K562 (cell line): ENCODE results near the gene TRPV5.

ENCODE experiments used
- CREB1 ChIP-seq, 2 experiments: sonication (generic) in 1 of 2; formaldehyde crosslinking in 1 of 2; IDR thresholded peaks; 2 replicates each; pipeline versions ENCODE4 v1.6.1 to v1.8.0; 2012 to 2022; ENCODE audit warnings: inconsistent platforms in 1 of 2, mild to moderate bottlenecking in 1 of 2, missing genetic modification reagents in 1 of 2, moderate library complexity in 1 of 2
- CTCF ChIP-seq, 3 experiments: IDR thresholded peaks in 2 of 3; conservative IDR thresholded peaks in 1 of 3; 2 replicates each; pipeline ENCODE4 v1.5.1; 2011 to 2012; ENCODE audit warnings: low read length in 3 of 3, mild to moderate bottlenecking in 3 of 3, control low read depth in 2 of 3, improper control_type of control experiment in 1 of 3, inconsistent platforms in 1 of 3, low read depth in 1 of 3, mixed read lengths in 1 of 3, moderate library complexity in 1 of 3; ENCODE audit not compliant: insufficient read depth in 2 of 3
- HDAC6 ChIP-seq: IDR thresholded peaks from 2 replicates; pipeline ENCODE4 v1.6.1; 2012; ENCODE audit warnings: low read depth, mild to moderate bottlenecking, control low read depth, inconsistent platforms, low read length, moderate library complexity
- MNT ChIP-seq, 2 experiments: fragments of 450-650 bp; conservative IDR thresholded peaks; 2 replicates each; pipeline ENCODE4 v1.6.1; 2017; ENCODE audit warnings: mild to moderate bottlenecking in 2 of 2, moderate library complexity in 2 of 2
- POLR2A ChIP-seq: fragments of 450-650 bp; conservative IDR thresholded peaks from 2 replicates; pipeline ENCODE4 v1.6.1; 2016
- SPI1 ChIP-seq: IDR thresholded peaks from 2 replicates; pipeline ENCODE4 v1.6.1; 2011; ENCODE audit warnings: low read depth, low read length, control low read depth, borderline replicate concordance
- ZNF274 ChIP-seq: IDR thresholded peaks from 2 replicates; pipeline ENCODE4 v1.6.1; 2011; ENCODE audit warnings: low read depth, mild to moderate bottlenecking, low read length, moderate library complexity, borderline replicate concordance

- TF ChIP-seq HDAC6 (no peak), SPI1 (no peak), CREB1 (IDR thresholded peaks at IDR 0.05) (no peak), CREB1 (CRISPR knock-in tag; IDR thresholded peaks at IDR 0.05) (no peak), ZNF274 (no peak), POLR2A (no peak), CTCF (IDR thresholded peaks at IDR 0.05 in 2 of 3, conservative IDR thresholded peaks at IDR 0.05 in 1 of 3; ENCODE audit: insufficient read depth in 2 of 3, low read depth in 1 of 3, low read length in 3 of 3) (no peak), MNT (conservative IDR thresholded peaks at IDR 0.05) (no peak)
Measured at GRCh38 chr7:142906643-142907042, 26.9 kb downstream of the TRPV5 start.
